Peyer's patch (tissue), 4 donors: Measurements from ENCODE around the gene KCNQ1OT1. TPM values are rescaled to one million over a fixed set of nuclear protein-coding genes. Genes with fewer than 3 reads are reported as not detected.

Source experiments
- DNase-seq, 3 donors: peaks; one replicate each; pipeline ENCODE4 v3.0.0-alpha.2; 2017 to 2019
- H3K27ac ChIP-seq, 4 donors: fragments of 200-600 bp; sonication (generic); one replicate each; pipeline ENCODE4 v1.5.1; 2016 to 2019
- H3K27me3 ChIP-seq, 2 donors: fragments of 200-600 bp; sonication (generic); one replicate each; pipeline ENCODE4 v1.5.1; 2019
- H3K36me3 ChIP-seq, 3 donors: fragments of 200-600 bp; sonication (generic); one replicate each; pipeline ENCODE4 v1.5.1; 2016 to 2019
- H3K4me1 ChIP-seq, 4 donors: fragments of 200-600 bp; sonication (generic); one replicate each; pipeline ENCODE4 v1.5.1; 2016 to 2019
- H3K4me3 ChIP-seq, 4 donors: fragments of 200-600 bp; sonication (generic); 1 replicate in 3 of 4; 2 replicates in 1 of 4; pipeline ENCODE4 v1.5.1; 2016 to 2019; ENCODE audit warnings: mild to moderate bottlenecking in 1 of 4
- H3K9me3 ChIP-seq, 4 donors: fragments of 200-600 bp; sonication (generic); one replicate each; pipeline ENCODE4 v1.5.1; 2016 to 2019; ENCODE audit warnings: mild to moderate bottlenecking in 1 of 4
- CTCF ChIP-seq, 6 experiments: fragments of 450-650 bp in 4 of 6; fragments of 200-600 bp in 2 of 6; sonication (generic) in 1 of 6; IDR thresholded peaks; one replicate each; pipeline ENCODE4 v1.5.1; 2017 to 2019; ENCODE audit warnings: antibody characterized with exemption in 6 of 6, mild to moderate bottlenecking in 3 of 6, moderate library complexity in 1 of 6
- POLR2A ChIP-seq, 2 donors: fragments of 450-650 bp; IDR thresholded peaks; one replicate each; pipeline ENCODE4 v1.5.1; 2017; ENCODE audit warnings: antibody characterized with exemption in 2 of 2, mild to moderate bottlenecking in 2 of 2, moderate library complexity in 2 of 2
- total RNA-seq, 4 donors: library from RNA; depleted of rRNA; stranded (reverse); fragments of >200 nt; gene quantifications; one replicate each; pipeline ENCODE4 v1.1.0, GENCODE V29; 2016

The KCNQ1OT1 gene
- total RNA-seq, 4 donors from 2014 or later, result 3.2 to 6.2 (median 4.5) TPM

GRCh38 chr11:2649400-2649799, 50.4 kb downstream of the KCNQ1OT1 start:
- H3K27me3 ChIP-seq, result no peaks in the 10 kb centered on the region
- no peak overlapping the region for H3K4me3 ChIP-seq
- no peak overlapping the region for H3K27ac ChIP-seq
- no peak for TF ChIP-seq POLR2A (IDR thresholded peaks at IDR 0.05)
- no peak for TF ChIP-seq CTCF (IDR thresholded peaks at IDR 0.05)
- no peak for DNase-seq
- no peaks in the 10 kb centered on the region for H3K4me1 ChIP-seq
- no peaks in the 10 kb centered on the region for H3K36me3 ChIP-seq
- peaks cover 0 to 50% (median 10%) of the 10 kb centered on the region in 4 donors for H3K9me3 ChIP-seq

- TF ChIP-seq CTCF (IDR thresholded peaks at IDR 0.05), result no peak
- no peak for TF ChIP-seq POLR2A (IDR thresholded peaks at IDR 0.05)
- Histone ChIP-seq H3K9me3 (peaks cover 0 to 57% (median 10%) of the 10 kb centered on the region in 4 donors), H3K4me3 (no peak overlapping the region)
These were observed 51.8 kb downstream of the KCNQ1OT1 start for GRCh38 chr11:2647953-2648352.

GRCh38 chr11:2647167-2647566, 52.6 kb downstream of the KCNQ1OT1 start:
- DNase-seq, result no peak
- no peaks in the 10 kb centered on the region for H3K36me3 ChIP-seq
- H3K27ac ChIP-seq, result no peak overlapping the region
- peaks cover 0 to 59% (median 10%) of the 10 kb centered on the region in 4 donors for H3K9me3 ChIP-seq
- TF ChIP-seq POLR2A (IDR thresholded peaks at IDR 0.05) (no peak), CTCF (IDR thresholded peaks at IDR 0.05) (no peak)
- no peaks in the 10 kb centered on the region for H3K4me1 ChIP-seq
- H3K4me3 ChIP-seq, result no peak overlapping the region
- H3K27me3 ChIP-seq, result no peaks in the 10 kb centered on the region

More at GRCh38 chr11:2647953-2648352, 51.8 kb downstream of the KCNQ1OT1 start:
- Histone ChIP-seq H3K36me3 (no peaks in the 10 kb centered on the region), H3K27ac (no peak overlapping the region), H3K4me1 (no peaks in the 10 kb centered on the region), H3K27me3 (no peaks in the 10 kb centered on the region)
- DNase-seq, result no peak

- Histone ChIP-seq H3K27ac (no peak overlapping the region), H3K4me3 (no peak overlapping the region), H3K9me3 (peaks cover 0 to 61% (median 8%) of the 10 kb centered on the region in 4 donors), H3K36me3 (no peaks in the 10 kb centered on the region), H3K4me1 (no peaks in the 10 kb centered on the region), H3K27me3 (no peaks in the 10 kb centered on the region)
- TF ChIP-seq CTCF (IDR thresholded peaks at IDR 0.05) (no peak), POLR2A (IDR thresholded peaks at IDR 0.05) (no peak)
- no peak for DNase-seq
These were observed 54.0 kb downstream of the KCNQ1OT1 start for GRCh38 chr11:2645779-2646118.

DNA sequence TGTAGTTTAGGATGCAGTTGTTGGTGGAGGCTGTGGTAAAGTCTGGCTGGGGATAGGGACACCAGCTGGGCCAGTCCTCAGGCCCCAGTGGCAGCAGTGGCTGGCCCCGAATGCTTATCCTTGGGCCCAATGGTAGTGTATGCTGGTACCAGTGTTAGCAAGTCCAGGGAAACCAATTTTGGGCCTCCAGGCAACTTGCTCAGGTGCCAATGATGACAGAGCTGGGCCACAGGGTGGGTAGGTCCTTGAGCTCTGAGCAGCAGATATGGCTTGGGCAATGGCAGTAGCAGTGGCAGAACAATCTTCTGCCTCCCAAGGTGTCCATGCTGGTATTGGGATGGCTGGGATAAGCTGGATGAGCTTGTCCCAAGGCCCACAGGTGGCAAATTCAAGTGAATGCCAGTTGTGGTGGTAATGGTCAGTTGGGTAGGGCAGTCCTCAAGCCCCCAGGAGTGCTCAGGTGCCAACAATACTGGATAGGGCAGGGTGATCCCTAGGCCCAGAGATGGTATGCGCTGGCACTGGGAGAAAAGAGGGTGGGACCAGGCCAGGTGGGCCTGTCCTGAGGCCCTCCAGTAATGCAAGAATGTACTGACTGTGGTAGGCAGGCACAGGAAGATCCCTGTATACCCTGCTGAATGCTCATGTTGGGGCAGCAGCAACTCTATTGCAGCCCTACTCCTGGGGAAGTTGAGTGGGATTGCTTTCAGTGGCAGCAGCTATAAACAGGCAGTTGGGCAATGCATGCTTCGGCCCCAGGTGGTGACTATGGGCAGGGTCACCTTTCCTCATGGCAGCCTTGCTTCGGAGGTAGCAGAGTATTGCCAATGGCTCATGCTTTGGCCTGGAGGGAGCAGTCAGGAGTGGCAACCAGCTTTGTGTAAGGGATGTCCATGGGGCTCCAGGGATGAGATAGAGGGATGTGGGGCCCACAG, 54.7 kb downstream of the KCNQ1OT1 start:
- TF ChIP-seq POLR2A (IDR thresholded peaks at IDR 0.05) (no peak), CTCF (IDR thresholded peaks at IDR 0.05) (no peak)
- no peaks in the 10 kb centered on the region for H3K4me1 ChIP-seq
- DNase-seq, result no peak
- no peak overlapping the region for H3K4me3 ChIP-seq
- H3K27ac ChIP-seq, result no peak overlapping the region
- H3K27me3 ChIP-seq, result no peaks in the 10 kb centered on the region
- peaks cover 0 to 59% (median 3%) of the 10 kb centered on the region in 4 donors for H3K9me3 ChIP-seq
- no peaks in the 10 kb centered on the region for H3K36me3 ChIP-seq
